Fibroblast of lung (primary cell): Measurements from ENCODE around the gene BCAN. TPM values are rescaled to one million over a fixed set of nuclear protein-coding genes. Genes with fewer than 3 reads are reported as not detected.

Experiments
- DNase-seq, 2 donors: peaks; one replicate each; pipeline versions ENCODE4 v3.0.0 to v3.0.0-alpha.2; 2010; ENCODE audit warnings: low read depth in 2 of 2
- H2AFZ ChIP-seq: 2 replicates; pipeline ENCODE4 v1.5.1; 2012; ENCODE audit warnings: low read length, control low read depth, inconsistent platforms
- H3K27ac ChIP-seq: 2 replicates; pipeline ENCODE4 v1.5.1; 2011; ENCODE audit warnings: low read length, control low read depth; ENCODE audit not compliant: insufficient read depth
- H3K27me3 ChIP-seq: 2 replicates; pipeline ENCODE4 v1.5.1; 2011; ENCODE audit warnings: mild to moderate bottlenecking, low read length; ENCODE audit not compliant: control insufficient read depth, insufficient read depth
- H3K36me3 ChIP-seq: 2 replicates; pipeline ENCODE4 v1.5.1; 2011; ENCODE audit warnings: low read length; ENCODE audit not compliant: control insufficient read depth, insufficient read depth
- H3K4me1 ChIP-seq: 2 replicates; pipeline ENCODE4 v1.5.1; 2011; ENCODE audit warnings: low read length; ENCODE audit not compliant: control insufficient read depth, insufficient read depth; ENCODE audit errors: extremely low read depth
- H3K4me2 ChIP-seq: 2 replicates; pipeline ENCODE4 v1.5.1; 2011; ENCODE audit warnings: low read length, control low read depth; ENCODE audit not compliant: insufficient read depth; ENCODE audit errors: extremely low read depth
- H3K4me3 ChIP-seq, 4 experiments: fragments of 200-600 bp in 1 of 4; sonication (generic) in 1 of 4; replicated peaks in 1 of 4; 2 replicates each; pipeline ENCODE4 v1.5.1; 2011 to 2016; ENCODE audit warnings: low read length in 4 of 4, low read depth in 3 of 4, mild to moderate bottlenecking in 3 of 4, control low read depth in 2 of 4, inconsistent platforms in 1 of 4, mixed read lengths in 1 of 4; ENCODE audit not compliant: insufficient read depth in 1 of 4; ENCODE audit errors: control extremely low read depth in 1 of 4
- H3K79me2 ChIP-seq: 2 replicates; pipeline ENCODE4 v1.5.1; 2012; ENCODE audit warnings: mild to moderate bottlenecking, low read length, inconsistent platforms; ENCODE audit not compliant: control insufficient read depth, insufficient read depth
- H3K9ac ChIP-seq: 2 replicates; pipeline ENCODE4 v1.5.1; 2011; ENCODE audit warnings: mild to moderate bottlenecking, low read length, control low read depth; ENCODE audit not compliant: insufficient read depth
- H3K9me3 ChIP-seq: 2 replicates; pipeline ENCODE4 v1.5.1; 2012; ENCODE audit warnings: low read depth, low read length; ENCODE audit not compliant: control insufficient read depth, insufficient read depth
- H4K20me1 ChIP-seq: 2 replicates; pipeline ENCODE4 v1.5.1; 2011; ENCODE audit warnings: low read length; ENCODE audit not compliant: control insufficient read depth, insufficient read depth; ENCODE audit errors: extremely low read depth
- EZH2 ChIP-seq: IDR thresholded peaks from 2 replicates; pipeline ENCODE4 v1.5.1; 2012; ENCODE audit warnings: low read length, control low read depth, mild to moderate bottlenecking; ENCODE audit errors: missing control alignments
- polyA plus RNA-seq, 2 donors: library from polyadenylated mRNA; depleted of rRNA in 1 of 2; stranded (reverse) in 1 of 2; unstranded in 1 of 2; fragments of >200 nt; gene quantifications; 2 replicates each; pipeline ENCODE4 v1.2.1, GENCODE V29; 2011 to 2012; ENCODE audit warnings: missing spikeins in 1 of 2
- total RNA-seq: library from RNA; depleted of rRNA; stranded (reverse); fragments of >200 nt; gene quantifications from 2 replicates; pipeline ENCODE4 v1.2.1, GENCODE V29; 2014
- TF ChIP-seq, protein P1 (sequence below), 2 donors: IDR thresholded peaks in 1 of 2; conservative IDR thresholded peaks in 1 of 2; 1 replicate in 1 of 2; 2 replicates in 1 of 2; pipeline ENCODE4 v1.5.1; 2011 to 2012; ENCODE audit warnings: low read length in 2 of 2, control low read depth in 1 of 2, inconsistent platforms in 1 of 2, low read depth in 1 of 2, mild to moderate bottlenecking in 1 of 2

BCAN gene
- total and polyA plus RNA-seq, 2 donors (not counting 1 experiment from before 2014, with no cell fraction given): 0.03 TPM; not detected in 1

DNA sequence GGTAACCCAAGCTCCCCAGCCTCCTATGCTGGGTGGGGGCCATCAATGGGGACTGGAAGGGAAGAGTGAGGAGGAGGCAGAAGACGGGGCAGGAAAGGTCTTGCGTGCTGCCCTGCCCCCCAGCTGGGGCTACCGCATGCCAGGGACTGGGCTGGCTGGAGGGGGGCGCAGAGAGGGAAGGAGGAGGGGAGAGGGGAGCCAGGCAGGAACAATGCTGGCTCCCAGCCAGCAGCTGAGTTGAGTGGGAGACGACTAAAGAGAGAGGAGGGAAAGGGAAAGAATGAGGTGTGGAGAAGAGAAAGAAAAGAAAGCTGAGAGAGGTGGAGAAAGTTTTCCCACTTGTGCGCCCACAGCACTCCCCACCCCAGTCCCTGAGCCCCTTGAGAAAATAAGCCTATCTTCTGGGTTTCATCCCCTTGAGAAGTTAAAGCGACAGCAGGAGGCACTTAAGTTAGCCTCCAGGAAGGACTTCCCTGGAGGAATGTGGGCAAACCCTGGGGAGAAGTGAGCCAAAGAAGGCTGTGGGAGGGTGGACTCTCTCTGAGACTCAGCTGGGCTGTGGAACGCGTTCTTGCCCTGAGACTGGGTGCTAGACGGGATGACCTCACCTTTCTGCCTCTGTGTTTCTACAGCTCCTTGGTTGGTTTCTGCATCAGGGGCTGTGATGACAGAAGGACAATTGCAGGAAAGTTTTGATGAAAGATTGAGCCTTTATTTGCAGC, 48.2 kb downstream of the BCAN start:
- no peaks in the 10 kb centered on the region for H3K9me3 ChIP-seq
- no peak overlapping the region for H3K27ac ChIP-seq
- H3K4me1 ChIP-seq: peaks cover 15% of the 10 kb centered on the region
- no peak overlapping the region for H3K9ac ChIP-seq
- H3K4me3 ChIP-seq: peak overlapping the region in 3 of 4 experiments; percentile 22 to 49 (median 25)
- no peaks in the 10 kb centered on the region for H3K79me2 ChIP-seq
- TF ChIP-seq, protein P1, sequence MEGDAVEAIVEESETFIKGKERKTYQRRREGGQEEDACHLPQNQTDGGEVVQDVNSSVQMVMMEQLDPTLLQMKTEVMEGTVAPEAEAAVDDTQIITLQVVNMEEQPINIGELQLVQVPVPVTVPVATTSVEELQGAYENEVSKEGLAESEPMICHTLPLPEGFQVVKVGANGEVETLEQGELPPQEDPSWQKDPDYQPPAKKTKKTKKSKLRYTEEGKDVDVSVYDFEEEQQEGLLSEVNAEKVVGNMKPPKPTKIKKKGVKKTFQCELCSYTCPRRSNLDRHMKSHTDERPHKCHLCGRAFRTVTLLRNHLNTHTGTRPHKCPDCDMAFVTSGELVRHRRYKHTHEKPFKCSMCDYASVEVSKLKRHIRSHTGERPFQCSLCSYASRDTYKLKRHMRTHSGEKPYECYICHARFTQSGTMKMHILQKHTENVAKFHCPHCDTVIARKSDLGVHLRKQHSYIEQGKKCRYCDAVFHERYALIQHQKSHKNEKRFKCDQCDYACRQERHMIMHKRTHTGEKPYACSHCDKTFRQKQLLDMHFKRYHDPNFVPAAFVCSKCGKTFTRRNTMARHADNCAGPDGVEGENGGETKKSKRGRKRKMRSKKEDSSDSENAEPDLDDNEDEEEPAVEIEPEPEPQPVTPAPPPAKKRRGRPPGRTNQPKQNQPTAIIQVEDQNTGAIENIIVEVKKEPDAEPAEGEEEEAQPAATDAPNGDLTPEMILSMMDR (conservative IDR thresholded peaks at IDR 0.05 in 1 of 2, IDR thresholded peaks at IDR 0.05 in 1 of 2; ENCODE audit: low read depth in 1 of 2, low read length in 2 of 2): no peak
- no peak for TF ChIP-seq EZH2
- H4K20me1 ChIP-seq: no peaks in the 10 kb centered on the region
- H2AFZ ChIP-seq: no peak overlapping the region
- no peaks in the 10 kb centered on the region for H3K36me3 ChIP-seq
- peak in 1 of 2 donors; percentile 44 for DNase-seq
- no peaks in the 10 kb centered on the region for H3K27me3 ChIP-seq
- peak overlapping the region; percentile 93 for H3K4me2 ChIP-seq

DNA sequence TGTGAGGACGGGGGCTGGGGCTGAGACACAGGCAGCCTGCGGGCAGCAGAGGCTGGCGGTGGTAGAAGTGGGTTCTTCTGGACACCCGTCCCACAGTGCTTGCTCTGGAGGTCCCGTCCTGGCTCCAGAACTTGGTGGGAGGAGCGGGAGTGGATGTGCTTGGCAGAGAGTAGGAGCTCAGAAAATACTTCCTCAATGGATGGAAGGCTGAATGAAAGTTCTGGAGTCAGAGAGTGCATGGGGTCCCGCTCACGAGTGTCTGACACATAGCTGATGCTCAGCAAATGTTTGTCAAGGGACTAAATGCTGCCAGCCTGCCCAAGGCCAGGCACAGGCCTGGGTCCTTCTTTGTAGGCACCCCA, 48.7 kb downstream of the BCAN start:
- H2AFZ ChIP-seq: no peak overlapping the region
- no peak overlapping the region for H3K4me2 ChIP-seq
- no peak for TF ChIP-seq EZH2
- TF ChIP-seq, protein P1 (conservative IDR thresholded peaks at IDR 0.05 in 1 of 2, IDR thresholded peaks at IDR 0.05 in 1 of 2; ENCODE audit: low read depth in 1 of 2, low read length in 2 of 2): no peak
- peaks cover 15% of the 10 kb centered on the region for H3K4me1 ChIP-seq
- H3K9ac ChIP-seq: no peak overlapping the region
- H3K36me3 ChIP-seq: no peaks in the 10 kb centered on the region
- DNase-seq: no peak
- no peaks in the 10 kb centered on the region for H4K20me1 ChIP-seq
- H3K27ac ChIP-seq: no peak overlapping the region
- no peak overlapping the region for H3K4me3 ChIP-seq
- no peaks in the 10 kb centered on the region for H3K79me2 ChIP-seq
- H3K27me3 ChIP-seq: no peaks in the 10 kb centered on the region
- H3K9me3 ChIP-seq: no peaks in the 10 kb centered on the region

DNA sequence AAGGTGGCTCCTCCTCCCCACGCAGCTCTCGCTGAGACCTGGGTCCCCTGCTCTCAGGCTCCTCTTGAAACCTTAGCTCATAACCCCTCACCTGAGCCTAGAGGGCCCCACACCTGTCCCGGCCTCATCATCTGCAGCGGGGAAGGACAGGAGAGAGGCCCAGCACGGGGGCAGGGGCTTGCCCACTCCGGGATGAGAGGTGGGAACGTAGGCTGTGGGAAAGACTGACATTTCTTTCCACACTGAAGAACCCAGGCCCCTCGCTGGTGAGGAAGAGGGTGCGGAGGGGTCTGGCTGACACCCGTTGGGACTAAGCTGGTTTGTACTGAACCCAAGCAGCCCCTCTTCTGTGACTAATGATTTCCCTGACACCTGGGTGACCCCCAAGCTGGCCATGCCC, 49.3 kb downstream of the BCAN start:
- Histone ChIP-seq H2AFZ (no peak overlapping the region), H3K4me1 (peaks cover 15% of the 10 kb centered on the region), H3K9ac (no peak overlapping the region), H4K20me1 (no peaks in the 10 kb centered on the region), H3K9me3 (no peaks in the 10 kb centered on the region), H3K4me2 (no peak overlapping the region), H3K36me3 (no peaks in the 10 kb centered on the region), H3K27me3 (no peaks in the 10 kb centered on the region), H3K79me2 (no peaks in the 10 kb centered on the region), H3K4me3 (no peak overlapping the region), H3K27ac (no peak overlapping the region)
- TF ChIP-seq EZH2: no peak
- TF ChIP-seq, protein P1 (conservative IDR thresholded peaks at IDR 0.05 in 1 of 2, IDR thresholded peaks at IDR 0.05 in 1 of 2; ENCODE audit: low read depth in 1 of 2, low read length in 2 of 2): no peak
- DNase-seq: no peak
